Measurements from ENCODE around the gene VRK2. TPM values are rescaled to one million over a fixed set of nuclear protein-coding genes. Genes with fewer than 3 reads are reported as not detected.

The VRK2 gene
- total RNA-seq, 1 experiment from 2014 or later = 27.6 TPM

- intact Hi-C loops (cut with micrococcal nuclease) = loop anchor here (2.0 to 10.0 kb wide), 3 partner anchors 205 to 373 kb away; no protein-coding TSS in a partner anchor
- POLR2A ChIA-PET (ENCODE audit: unreplicated experiment) = no interaction called here
- Histone ChIP-seq H3K27me3 (ENCODE audit: low read length) (no peaks in the 10 kb centered on the region), H2AFZ (ENCODE audit: low read length) (no peak overlapping the region), H3K27ac (ENCODE audit: low read length) (no peak overlapping the region), H3K4me1 (ENCODE audit: insufficient read depth, low read length) (0 out of 2 replicates have a peak, but pooled peaks cover 7% of the 10 kb centered on the region), H3K9me2 (replicated peaks; ENCODE audit: low read length) (no peaks in the 10 kb centered on the region), H3K79me2 (ENCODE audit: low read length) (no peaks in the 10 kb centered on the region), H3K9ac (ENCODE audit: low read length) (no peak overlapping the region), H3K4me3 (ENCODE audit: low read length) (no peak overlapping the region), H3K4me2 (ENCODE audit: low read length) (no peak overlapping the region), H4K20me1 (ENCODE audit: low read length) (no peaks in the 10 kb centered on the region), H3F3A (ENCODE audit: low read length, unreplicated experiment) (no peaks in the 10 kb centered on the region), H3K36me3 (ENCODE audit: low read depth, low read length) (no peaks in the 10 kb centered on the region), H3K9me3 (ENCODE audit: low read length) (no peaks in the 10 kb centered on the region)
- ATAC-seq (no peak), DNase-seq (no peak)
- TF ChIP-seq EZH2 (IDR thresholded peaks at IDR 0.05; ENCODE audit: low read length, unreplicated experiment) (no peak), CTCF (conservative IDR thresholded peaks at IDR 0.05; ENCODE audit: low read depth, low read length) (no peak), EZH2phosphoT487 (IDR thresholded peaks at IDR 0.05; ENCODE audit: borderline replicate concordance, low read length) (no peak)
- no TSS peak for BruUV-seq (replicated peaks)
- CTCF ChIA-PET = interaction anchor here (0.6 kb wide), 1 partner anchor 742 kb away, joined by 3 read pairs; no protein-coding TSS in a partner anchor
Observed at GRCh38 chr2:58130238-58130637, 83.6 kb downstream of the VRK2 start.

GRCh38 chr2:58131191-58132011, 84.8 kb downstream of the VRK2 start:
- H3K4me1 ChIP-seq (ENCODE audit: insufficient read depth, low read length) = 0 out of 2 replicates have a peak, but pooled peaks cover 7% of the 10 kb centered on the region
- H3K9ac ChIP-seq (ENCODE audit: low read length) = no peak overlapping the region
- no peaks in the 10 kb centered on the region for H3K79me2 ChIP-seq (ENCODE audit: low read length)
- intact Hi-C loops (cut with micrococcal nuclease) = loop anchor here (1.0 to 10.0 kb wide), 4 partner anchors 203 to 438 kb away; no protein-coding TSS in a partner anchor
- no peak overlapping the region for H3K4me2 ChIP-seq (ENCODE audit: low read length)
- no peak overlapping the region for H3K27ac ChIP-seq (ENCODE audit: low read length)
- no peaks in the 10 kb centered on the region for H4K20me1 ChIP-seq (ENCODE audit: low read length)
- no peak for TF ChIP-seq EZH2phosphoT487 (IDR thresholded peaks at IDR 0.05; ENCODE audit: borderline replicate concordance, low read length)
- TF ChIP-seq EZH2 (IDR thresholded peaks at IDR 0.05; ENCODE audit: low read length, unreplicated experiment) = no peak
- TF ChIP-seq CTCF (conservative IDR thresholded peaks at IDR 0.05; ENCODE audit: low read depth, low read length) = peak; percentile 49
- H3K4me3 ChIP-seq (ENCODE audit: low read length) = no peak overlapping the region
- no peaks in the 10 kb centered on the region for H3K27me3 ChIP-seq (ENCODE audit: low read length)
- ATAC-seq (peak; percentile 43; the same call in 1 of the 2 replicates), DNase-seq (no peak)
- no peaks in the 10 kb centered on the region for H3K9me2 ChIP-seq (replicated peaks; ENCODE audit: low read length)
- no peak overlapping the region for H2AFZ ChIP-seq (ENCODE audit: low read length)
- no peaks in the 10 kb centered on the region for H3K9me3 ChIP-seq (ENCODE audit: low read length)
- ChIA-PET CTCF (no interaction called here), POLR2A (ENCODE audit: unreplicated experiment) (no interaction called here)
- H3F3A ChIP-seq (ENCODE audit: low read length, unreplicated experiment) = no peaks in the 10 kb centered on the region
- H3K36me3 ChIP-seq (ENCODE audit: low read depth, low read length) = no peaks in the 10 kb centered on the region
- BruUV-seq (replicated peaks) = no TSS peak

GRCh38 chr2:58133395-58133794, 86.8 kb downstream of the VRK2 start:
- H3K9me2 ChIP-seq (replicated peaks; ENCODE audit: low read length) = no peaks in the 10 kb centered on the region
- H3F3A ChIP-seq (ENCODE audit: low read length, unreplicated experiment) = no peaks in the 10 kb centered on the region
- no peaks in the 10 kb centered on the region for H3K79me2 ChIP-seq (ENCODE audit: low read length)
- H3K36me3 ChIP-seq (ENCODE audit: low read depth, low read length) = no peaks in the 10 kb centered on the region
- no peak overlapping the region for H3K27ac ChIP-seq (ENCODE audit: low read length)
- intact Hi-C loops (cut with micrococcal nuclease) = loop anchor here (5.0 to 10.0 kb wide), 2 partner anchors 201 to 376 kb away; no protein-coding TSS in a partner anchor
- H3K27me3 ChIP-seq (ENCODE audit: low read length) = no peaks in the 10 kb centered on the region
- H3K9ac ChIP-seq (ENCODE audit: low read length) = no peak overlapping the region
- peak; percentile 80 for ATAC-seq
- H3K4me2 ChIP-seq (ENCODE audit: low read length) = no peak overlapping the region
- peaks cover 12% of the 10 kb centered on the region; the same call in 1 of the 2 replicates for H3K4me1 ChIP-seq (ENCODE audit: insufficient read depth, low read length)
- no peak overlapping the region for H2AFZ ChIP-seq (ENCODE audit: low read length)
- TF ChIP-seq EZH2 (IDR thresholded peaks at IDR 0.05; ENCODE audit: low read length, unreplicated experiment) (no peak), EZH2phosphoT487 (IDR thresholded peaks at IDR 0.05; ENCODE audit: borderline replicate concordance, low read length) (no peak), CTCF (conservative IDR thresholded peaks at IDR 0.05; ENCODE audit: low read depth, low read length) (no peak)
- no peaks in the 10 kb centered on the region for H4K20me1 ChIP-seq (ENCODE audit: low read length)
- H3K4me3 ChIP-seq (ENCODE audit: low read length) = no peak overlapping the region
- POLR2A ChIA-PET (ENCODE audit: unreplicated experiment) = no interaction called here
- no peaks in the 10 kb centered on the region for H3K9me3 ChIP-seq (ENCODE audit: low read length)
- BruUV-seq (replicated peaks) = no TSS peak
- DNase-seq = peak; percentile 32
- CTCF ChIA-PET = no interaction called here
